Duodenal mucosa (tissue), 2 donors: ENCODE results near the gene CNTNAP2.

Experiments used
- H3K27ac ChIP-seq: one replicate; pipeline ENCODE4 v1.7.0; 2013; ENCODE audit warnings: low read depth, low read length
- H3K27me3 ChIP-seq, 2 donors: one replicate each; pipeline ENCODE4 v1.7.0; 2013; ENCODE audit warnings: low read length in 2 of 2, control low read depth in 1 of 2; ENCODE audit not compliant: insufficient read depth in 2 of 2, control insufficient read depth in 1 of 2
- H3K36me3 ChIP-seq, 2 donors: one replicate each; pipeline ENCODE4 v1.7.0; 2013; ENCODE audit warnings: low read length in 2 of 2, control low read depth in 1 of 2; ENCODE audit not compliant: insufficient read depth in 2 of 2, control insufficient read depth in 1 of 2
- H3K4me1 ChIP-seq, 2 donors: one replicate each; pipeline ENCODE4 v1.7.0; 2013; ENCODE audit warnings: low read length in 2 of 2, control low read depth in 1 of 2; ENCODE audit not compliant: insufficient read depth in 2 of 2, control insufficient read depth in 1 of 2
- H3K4me3 ChIP-seq, 2 donors: one replicate each; pipeline ENCODE4 v1.7.0; 2013; ENCODE audit warnings: low read length in 2 of 2, low read depth in 1 of 2
- H3K9ac ChIP-seq, 2 donors: one replicate each; pipeline ENCODE4 v1.7.0; 2013; ENCODE audit warnings: low read length in 2 of 2, low read depth in 1 of 2
- H3K9me3 ChIP-seq, 2 donors: one replicate each; pipeline ENCODE4 v1.7.0; 2013; ENCODE audit warnings: low read length in 2 of 2, control low read depth in 1 of 2; ENCODE audit not compliant: control insufficient read depth in 1 of 2

The CNTNAP2 gene

GRCh38 chr7:147513451-147513850 lies 1396.8 kb downstream of the CNTNAP2 start:
- Histone ChIP-seq H3K4me3 (no peak overlapping the region), H3K4me1 (no peaks in the 10 kb centered on the region), H3K9me3 (peaks cover 0 to 7% of the 10 kb centered on the region in 2 donors), H3K36me3 (no peaks in the 10 kb centered on the region), H3K27ac (no peak overlapping the region), H3K27me3 (no peaks in the 10 kb centered on the region), H3K9ac (no peak overlapping the region)

GRCh38 chr7:147516391-147516790 lies 1399.8 kb downstream of the CNTNAP2 start:
- no peaks in the 10 kb centered on the region for H3K4me1 ChIP-seq
- no peak overlapping the region for H3K4me3 ChIP-seq
- no peak overlapping the region for H3K9ac ChIP-seq
- H3K27me3 ChIP-seq = no peaks in the 10 kb centered on the region
- peaks cover 9 to 11% of the 10 kb centered on the region in 2 donors for H3K9me3 ChIP-seq
- H3K27ac ChIP-seq = no peak overlapping the region
- H3K36me3 ChIP-seq = no peaks in the 10 kb centered on the region

GRCh38 chr7:147519062-147519461 lies 1402.5 kb downstream of the CNTNAP2 start:
- H3K4me3 ChIP-seq = no peak overlapping the region
- H3K36me3 ChIP-seq = no peaks in the 10 kb centered on the region
- no peak overlapping the region for H3K27ac ChIP-seq
- no peaks in the 10 kb centered on the region for H3K4me1 ChIP-seq
- H3K9me3 ChIP-seq = peaks cover 6 to 16% of the 10 kb centered on the region in 2 donors
- no peaks in the 10 kb centered on the region for H3K27me3 ChIP-seq
- H3K9ac ChIP-seq = no peak overlapping the region

- Histone ChIP-seq H3K27me3 (no peaks in the 10 kb centered on the region), H3K36me3 (no peaks in the 10 kb centered on the region), H3K27ac (no peak overlapping the region), H3K9me3 (peaks cover 2 to 16% of the 10 kb centered on the region in 2 donors), H3K9ac (no peak overlapping the region), H3K4me1 (no peaks in the 10 kb centered on the region), H3K4me3 (no peak overlapping the region)
Measured at GRCh38 chr7:147523056-147523455, 1406.5 kb downstream of the CNTNAP2 start.

GRCh38 chr7:147524726-147525250 lies 1408.2 kb downstream of the CNTNAP2 start:
- no peaks in the 10 kb centered on the region for H3K27me3 ChIP-seq
- H3K9ac ChIP-seq = no peak overlapping the region
- H3K9me3 ChIP-seq = peaks cover 0 to 16% of the 10 kb centered on the region in 2 donors
- H3K27ac ChIP-seq = no peak overlapping the region
- H3K4me1 ChIP-seq = no peaks in the 10 kb centered on the region
- no peak overlapping the region for H3K4me3 ChIP-seq
- H3K36me3 ChIP-seq = no peaks in the 10 kb centered on the region

- Histone ChIP-seq H3K9me3 (peaks cover 0 to 12% of the 10 kb centered on the region in 2 donors), H3K36me3 (no peaks in the 10 kb centered on the region), H3K9ac (no peak overlapping the region), H3K27ac (no peak overlapping the region), H3K4me1 (no peaks in the 10 kb centered on the region), H3K27me3 (no peaks in the 10 kb centered on the region), H3K4me3 (no peak overlapping the region)
Measured at GRCh38 chr7:147525325-147525724, 1408.7 kb downstream of the CNTNAP2 start.

GRCh38 chr7:147535701-147536111 lies 1419.1 kb downstream of the CNTNAP2 start:
- H3K4me1 ChIP-seq = no peaks in the 10 kb centered on the region
- H3K9me3 ChIP-seq = no peaks in the 10 kb centered on the region
- H3K9ac ChIP-seq = no peak overlapping the region
- no peaks in the 10 kb centered on the region for H3K36me3 ChIP-seq
- no peaks in the 10 kb centered on the region for H3K27me3 ChIP-seq
- H3K27ac ChIP-seq = no peak overlapping the region
- no peak overlapping the region for H3K4me3 ChIP-seq

- H3K4me1 ChIP-seq = no peaks in the 10 kb centered on the region
- H3K27ac ChIP-seq = no peak overlapping the region
- no peaks in the 10 kb centered on the region for H3K27me3 ChIP-seq
- H3K4me3 ChIP-seq = no peak overlapping the region
- no peak overlapping the region for H3K9ac ChIP-seq
- peaks cover 4 to 6% of the 10 kb centered on the region in 2 donors for H3K9me3 ChIP-seq
- no peaks in the 10 kb centered on the region for H3K36me3 ChIP-seq
Measured at GRCh38 chr7:147539685-147540084, 1423.1 kb downstream of the CNTNAP2 start.

GRCh38 chr7:147540743-147541142 lies 1424.1 kb downstream of the CNTNAP2 start:
- Histone ChIP-seq H3K4me1 (no peaks in the 10 kb centered on the region), H3K4me3 (no peak overlapping the region), H3K36me3 (no peaks in the 10 kb centered on the region), H3K9me3 (peaks cover 4 to 6% of the 10 kb centered on the region in 2 donors), H3K27ac (no peak overlapping the region), H3K9ac (no peak overlapping the region), H3K27me3 (no peaks in the 10 kb centered on the region)

GRCh38 chr7:147541261-147541660 lies 1424.7 kb downstream of the CNTNAP2 start:
- H3K27ac ChIP-seq = no peak overlapping the region
- H3K4me3 ChIP-seq = no peak overlapping the region
- no peaks in the 10 kb centered on the region for H3K36me3 ChIP-seq
- H3K27me3 ChIP-seq = no peaks in the 10 kb centered on the region
- H3K9ac ChIP-seq = no peak overlapping the region
- H3K4me1 ChIP-seq = no peaks in the 10 kb centered on the region
- H3K9me3 ChIP-seq = peaks cover 6 to 7% of the 10 kb centered on the region in 2 donors
